HG03196 (cell line): Measurements from ENCODE around the gene EIF3I.

Experiments used
- ATAC-seq: cut with Tn5 transposase; IDR thresholded peaks from one replicate; pipeline ENCODE4 v1.9.1; 2021; ENCODE audit not compliant: unreplicated experiment

The EIF3I gene

DNA sequence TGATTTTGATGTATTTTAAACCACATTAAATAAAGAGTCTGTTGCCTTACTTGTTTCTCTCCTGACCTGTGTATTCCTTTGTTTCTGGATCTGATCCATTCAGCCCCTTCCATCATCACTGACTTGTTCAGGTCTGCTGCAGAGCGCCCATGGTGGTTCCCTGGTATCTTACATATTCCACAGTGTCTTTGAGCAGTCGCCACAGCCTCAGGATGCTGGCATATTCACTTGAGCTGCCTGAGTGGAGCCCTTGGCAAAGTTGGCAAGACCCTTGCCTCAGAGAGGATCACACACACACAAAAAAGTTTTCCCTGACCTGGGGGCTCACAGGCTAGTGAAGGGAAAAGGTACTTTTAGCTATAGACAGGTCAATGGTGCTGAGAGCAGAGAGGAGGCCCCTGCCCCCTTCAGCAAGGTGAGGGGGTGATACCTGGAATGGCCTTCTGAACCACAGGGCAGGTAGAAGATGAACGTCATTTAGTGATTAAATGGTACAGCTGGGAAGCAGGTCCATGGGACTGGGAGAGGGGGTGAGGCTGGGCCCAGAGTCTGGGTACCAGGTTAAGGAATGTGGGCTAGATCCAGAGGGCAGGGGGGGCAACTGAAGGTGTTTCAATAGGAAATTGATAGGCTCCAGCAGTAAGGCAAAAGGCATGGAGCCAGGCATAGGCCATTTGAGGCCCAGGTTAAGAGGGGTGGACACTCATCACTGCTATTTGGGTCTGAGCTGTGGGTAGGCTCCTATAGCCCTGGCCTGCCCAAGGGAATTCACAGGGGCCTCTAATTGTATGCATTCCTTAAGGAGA lies 23.8 kb upstream of the EIF3I start:
- no peak for ATAC-seq

- ATAC-seq: no peak
Observed at GRCh38 chr1:32199043-32199716, 23.0 kb upstream of the EIF3I start.

- ATAC-seq: no peak
Observed at GRCh38 chr1:32199717-32200072, 22.5 kb upstream of the EIF3I start.

DNA sequence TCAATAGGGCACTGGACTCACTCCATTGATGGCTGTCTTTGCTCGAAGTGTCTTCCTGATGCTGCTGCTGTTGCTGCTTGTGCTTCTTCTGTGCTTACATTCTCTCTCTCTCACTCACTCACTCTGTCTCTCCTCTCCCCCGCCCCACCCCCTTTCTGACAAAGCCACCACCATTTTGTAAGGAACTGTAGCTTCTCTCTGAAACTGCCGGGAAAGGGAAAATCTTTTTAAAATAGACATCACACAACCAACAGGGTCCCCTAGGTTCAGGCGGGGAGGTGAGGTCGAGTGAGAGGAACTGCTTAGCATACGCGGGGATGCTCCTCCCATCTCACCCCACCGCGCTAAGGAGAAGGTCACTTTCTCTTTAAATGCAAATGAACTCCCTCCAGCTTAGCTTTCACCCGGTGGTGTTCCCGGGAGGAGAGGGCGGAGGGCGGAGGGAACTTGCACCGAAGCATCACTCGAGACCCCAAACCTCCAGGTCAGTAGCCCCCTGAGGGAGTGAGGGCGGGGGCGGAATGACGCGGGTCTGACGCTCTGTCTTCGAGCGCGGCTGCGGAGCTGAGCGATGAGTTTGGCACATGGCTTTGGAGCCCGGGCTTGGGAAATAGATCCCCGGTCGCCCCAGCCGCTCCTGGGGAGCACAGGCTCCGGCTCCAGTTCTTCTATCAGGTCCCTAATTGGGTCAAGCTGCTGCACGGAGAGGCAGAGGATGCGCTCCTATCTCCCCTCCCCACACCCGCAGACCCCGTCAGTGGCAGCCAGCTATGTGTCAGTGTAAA lies 21.8 kb upstream of the EIF3I start, which contains the start of gene CCDC28B:
Gene CCDC28B, plus strand, starts transcription at position 370 of the 785 bp plus-strand sequence. CDS start 1,341 bp downstream, outside the sequence.
- ATAC-seq: no peak

- no peak for ATAC-seq
Observed at GRCh38 chr1:32201011-32201855, 21.0 kb upstream of the EIF3I start.

- no peak for ATAC-seq
Observed at GRCh38 chr1:32204943-32205361, 17.3 kb upstream of the EIF3I start.

GRCh38 chr1:32205401-32206370 lies 16.5 kb upstream of the EIF3I start, which contains the start of gene IQCC:
Gene IQCC (plus strand): TSS chr1:32205671. CDS start chr1:32205682, 11 bp downstream.
- no peak for ATAC-seq

DNA sequence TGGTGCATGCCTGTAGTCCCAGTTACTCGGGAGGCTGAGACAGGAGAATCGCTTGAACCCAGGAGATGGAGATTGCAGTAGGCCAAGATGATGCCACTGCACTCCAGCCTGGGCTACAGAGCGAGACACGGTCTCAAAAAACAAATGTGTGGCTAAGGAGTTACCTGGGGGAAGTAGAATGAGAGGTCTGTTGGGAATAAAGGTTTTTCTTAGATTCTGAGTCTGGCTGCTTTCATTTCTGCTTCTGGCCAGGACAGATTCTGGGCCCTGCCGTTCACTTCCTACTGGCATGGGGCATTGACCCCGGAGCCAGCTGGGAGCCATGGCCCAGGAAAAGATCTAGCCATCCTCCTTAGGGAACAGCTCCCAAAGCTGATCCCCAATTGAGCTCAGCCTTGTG lies 13.7 kb upstream of the EIF3I start:
- no peak for ATAC-seq

GRCh38 chr1:32208891-32209328 lies 13.3 kb upstream of the EIF3I start, which contains the start of gene DCDC2B:
Gene DCDC2B (plus strand): TSS chr1:32209089. CDS start chr1:32209094, 5 bp downstream.
- no peak for ATAC-seq

DNA sequence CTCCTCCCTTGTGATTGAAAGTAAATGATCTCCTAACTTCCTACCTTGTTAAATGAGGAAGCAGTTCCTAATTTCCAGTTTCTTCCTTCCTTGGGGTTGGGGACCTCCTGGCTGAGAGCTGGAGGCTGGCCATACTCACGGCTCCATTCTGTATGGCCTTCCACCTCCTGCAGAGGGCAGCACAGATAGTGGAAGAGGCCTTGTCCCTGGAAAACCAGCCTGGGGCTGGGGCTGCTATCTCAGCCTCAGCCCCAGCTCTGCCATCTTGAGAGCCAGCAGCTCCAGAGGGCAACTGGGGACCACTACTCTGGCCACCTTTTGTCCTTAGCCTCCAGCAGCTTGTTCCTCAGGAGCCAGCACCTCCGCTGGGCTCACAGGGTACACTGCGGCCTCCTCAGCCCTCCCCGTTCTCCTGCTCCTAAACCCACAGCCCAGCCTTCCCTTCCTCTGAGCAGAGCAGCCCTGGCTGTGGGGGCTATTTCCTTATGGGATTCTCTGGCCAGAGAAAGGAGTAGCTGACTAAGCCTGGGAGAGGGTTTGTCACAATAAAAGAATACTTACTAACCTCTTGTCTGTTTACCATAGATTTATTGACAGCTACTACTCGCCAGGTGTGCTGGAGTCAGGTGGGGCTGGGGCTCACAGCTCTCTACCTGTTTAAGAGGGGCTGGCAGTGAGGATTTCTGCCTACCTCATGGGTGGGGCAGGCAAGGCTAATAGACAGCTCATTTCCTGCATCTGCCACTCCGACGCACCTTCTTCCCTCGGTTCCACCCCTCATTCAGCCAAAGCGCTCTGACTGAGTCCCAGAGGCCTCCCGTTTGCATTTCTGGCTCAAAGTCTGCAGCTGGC lies 6.4 kb upstream of the EIF3I start:
- no peak for ATAC-seq

GRCh38 chr1:32216566-32216965 lies 5.6 kb upstream of the EIF3I start:
- no peak for ATAC-seq

GRCh38 chr1:32219022-32219421 lies 3.2 kb upstream of the EIF3I start:
- no peak for ATAC-seq

- ATAC-seq: no peak
Observed at GRCh38 chr1:32220746-32221580, 1.2 kb upstream of the EIF3I start.

GRCh38 chr1:32221581-32221979 lies 627 bp upstream of the EIF3I start:
- no peak for ATAC-seq

GRCh38 chr1:32223683-32224082 lies 1.5 kb downstream of the EIF3I start:
- no peak for ATAC-seq

GRCh38 chr1:32224285-32224684 lies 2.1 kb downstream of the EIF3I start:
- ATAC-seq: no peak

DNA sequence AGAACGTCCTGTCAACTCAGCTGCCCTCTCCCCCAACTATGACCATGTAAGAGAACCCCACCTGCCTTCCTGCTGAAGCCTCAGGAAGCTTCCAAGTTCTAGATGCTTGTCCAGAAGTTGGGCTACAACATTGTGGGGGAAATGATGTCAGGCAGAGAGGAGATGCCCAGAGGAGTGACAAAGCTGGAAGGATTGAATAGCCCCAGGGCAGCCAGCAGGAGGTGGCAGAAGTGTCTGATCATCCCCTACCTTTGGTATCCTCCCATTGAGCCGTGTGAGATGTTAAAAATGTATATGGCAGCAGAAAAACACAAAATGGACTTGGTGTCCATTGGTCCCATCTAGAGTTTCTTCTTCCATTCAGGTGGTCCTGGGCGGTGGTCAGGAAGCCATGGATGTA lies 6.6 kb downstream of the EIF3I start:
- no peak for ATAC-seq
